GM19023 (cell line): ENCODE results near the gene SLC4A3.

Experiments used
- ATAC-seq: cut with Tn5 transposase; IDR thresholded peaks from one replicate; pipeline ENCODE4 v1.9.1; 2021; ENCODE audit warnings: mild to moderate bottlenecking, moderate library complexity; ENCODE audit not compliant: unreplicated experiment

SLC4A3 gene, protein sequence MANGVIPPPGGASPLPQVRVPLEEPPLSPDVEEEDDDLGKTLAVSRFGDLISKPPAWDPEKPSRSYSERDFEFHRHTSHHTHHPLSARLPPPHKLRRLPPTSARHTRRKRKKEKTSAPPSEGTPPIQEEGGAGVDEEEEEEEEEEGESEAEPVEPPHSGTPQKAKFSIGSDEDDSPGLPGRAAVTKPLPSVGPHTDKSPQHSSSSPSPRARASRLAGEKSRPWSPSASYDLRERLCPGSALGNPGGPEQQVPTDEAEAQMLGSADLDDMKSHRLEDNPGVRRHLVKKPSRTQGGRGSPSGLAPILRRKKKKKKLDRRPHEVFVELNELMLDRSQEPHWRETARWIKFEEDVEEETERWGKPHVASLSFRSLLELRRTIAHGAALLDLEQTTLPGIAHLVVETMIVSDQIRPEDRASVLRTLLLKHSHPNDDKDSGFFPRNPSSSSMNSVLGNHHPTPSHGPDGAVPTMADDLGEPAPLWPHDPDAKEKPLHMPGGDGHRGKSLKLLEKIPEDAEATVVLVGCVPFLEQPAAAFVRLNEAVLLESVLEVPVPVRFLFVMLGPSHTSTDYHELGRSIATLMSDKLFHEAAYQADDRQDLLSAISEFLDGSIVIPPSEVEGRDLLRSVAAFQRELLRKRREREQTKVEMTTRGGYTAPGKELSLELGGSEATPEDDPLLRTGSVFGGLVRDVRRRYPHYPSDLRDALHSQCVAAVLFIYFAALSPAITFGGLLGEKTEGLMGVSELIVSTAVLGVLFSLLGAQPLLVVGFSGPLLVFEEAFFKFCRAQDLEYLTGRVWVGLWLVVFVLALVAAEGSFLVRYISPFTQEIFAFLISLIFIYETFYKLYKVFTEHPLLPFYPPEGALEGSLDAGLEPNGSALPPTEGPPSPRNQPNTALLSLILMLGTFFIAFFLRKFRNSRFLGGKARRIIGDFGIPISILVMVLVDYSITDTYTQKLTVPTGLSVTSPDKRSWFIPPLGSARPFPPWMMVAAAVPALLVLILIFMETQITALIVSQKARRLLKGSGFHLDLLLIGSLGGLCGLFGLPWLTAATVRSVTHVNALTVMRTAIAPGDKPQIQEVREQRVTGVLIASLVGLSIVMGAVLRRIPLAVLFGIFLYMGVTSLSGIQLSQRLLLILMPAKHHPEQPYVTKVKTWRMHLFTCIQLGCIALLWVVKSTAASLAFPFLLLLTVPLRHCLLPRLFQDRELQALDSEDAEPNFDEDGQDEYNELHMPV

DNA sequence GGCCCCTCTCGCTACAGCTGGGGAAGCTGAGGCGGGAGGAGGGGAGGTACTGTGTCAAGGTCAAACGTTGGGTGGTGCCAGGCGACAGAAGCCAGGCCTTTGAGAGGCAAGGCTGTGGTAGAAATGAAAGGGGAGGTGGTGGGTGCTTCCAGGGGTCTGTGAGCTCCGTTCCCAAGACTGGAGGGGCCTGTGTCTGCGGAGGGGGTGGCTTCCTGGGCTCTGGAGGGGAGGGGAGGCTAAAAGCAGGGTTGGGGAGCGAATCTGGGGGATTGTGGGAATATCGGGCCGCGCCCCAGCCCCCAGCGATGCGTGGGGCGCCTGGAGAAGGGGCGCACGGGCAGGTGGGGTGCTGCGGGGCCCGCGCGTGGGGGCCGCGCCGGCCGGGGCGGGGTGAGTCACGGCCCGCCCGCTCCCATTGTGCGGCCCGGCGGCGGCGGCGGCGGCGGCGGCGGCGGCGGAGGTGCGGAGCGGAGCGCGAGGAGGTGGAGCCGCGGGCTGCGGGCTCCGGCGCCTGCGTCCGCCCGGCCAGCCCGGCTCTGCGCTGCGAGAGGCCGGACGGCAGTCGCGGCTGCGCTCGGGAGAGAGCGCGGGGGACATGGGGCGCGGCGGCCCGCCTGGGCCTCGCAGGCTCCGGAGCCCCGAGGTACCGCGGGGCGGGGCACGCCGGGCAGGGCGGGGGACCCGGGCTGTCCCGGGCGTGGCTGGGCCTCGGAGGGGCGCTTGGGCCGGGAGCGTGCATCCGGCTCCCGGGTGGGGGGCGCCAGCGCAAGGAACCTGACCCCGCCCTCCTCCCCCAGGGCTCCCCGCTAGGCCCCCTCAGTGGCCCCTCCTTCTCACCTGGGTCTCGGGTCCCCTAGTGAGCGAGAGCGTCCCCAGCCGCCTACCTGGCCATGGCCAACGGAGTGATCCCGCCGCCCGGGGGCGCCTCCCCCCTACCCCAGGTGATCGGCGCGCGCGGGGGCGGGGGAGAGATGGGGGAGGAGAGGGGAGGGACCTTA lies at the start of gene SLC4A3:
Gene SLC4A3 (plus strand): TSS at position 528 of the 998 bp plus-strand sequence. CDS start 363 bp downstream, at position 891.
- no peak for ATAC-seq

DNA sequence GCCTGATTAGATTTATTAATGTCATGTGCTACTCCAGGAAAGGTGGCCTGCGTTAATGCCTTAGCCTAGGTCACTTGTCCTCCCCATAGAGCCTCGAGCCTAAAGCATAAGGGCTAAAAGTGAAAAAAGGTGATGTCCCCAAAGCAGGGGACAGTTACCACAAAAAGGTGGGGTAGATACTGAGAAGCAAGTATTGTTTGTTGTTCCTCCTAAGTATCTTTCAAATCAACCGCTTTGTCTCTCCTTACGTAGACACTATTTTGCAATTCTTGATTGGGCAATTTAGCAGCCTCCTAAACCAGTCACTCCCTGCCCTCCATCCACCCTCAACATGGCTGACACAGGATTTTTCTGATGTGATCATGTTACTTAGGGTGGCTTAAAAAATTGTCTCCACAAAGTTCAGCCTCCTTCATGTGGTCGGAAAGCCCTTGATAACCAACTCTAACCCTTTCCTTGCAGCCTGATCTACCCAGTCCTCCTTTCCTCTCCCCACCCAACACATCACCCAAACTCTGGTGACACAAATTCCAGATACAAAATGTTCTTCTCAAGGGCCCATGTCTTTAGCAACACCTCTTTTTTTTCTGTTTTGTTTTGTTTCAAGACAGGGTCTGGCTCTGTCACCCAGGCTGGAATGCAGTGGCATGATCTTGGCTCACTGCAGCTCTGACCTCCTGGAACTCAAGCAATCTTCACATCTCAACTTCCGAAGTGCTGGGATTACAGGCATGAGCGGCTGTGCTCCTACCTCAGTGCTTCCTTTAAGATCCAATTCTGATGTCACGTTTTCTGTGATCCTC lies 48.4 kb upstream of the SLC4A3 start:
- ATAC-seq, result no peak

DNA sequence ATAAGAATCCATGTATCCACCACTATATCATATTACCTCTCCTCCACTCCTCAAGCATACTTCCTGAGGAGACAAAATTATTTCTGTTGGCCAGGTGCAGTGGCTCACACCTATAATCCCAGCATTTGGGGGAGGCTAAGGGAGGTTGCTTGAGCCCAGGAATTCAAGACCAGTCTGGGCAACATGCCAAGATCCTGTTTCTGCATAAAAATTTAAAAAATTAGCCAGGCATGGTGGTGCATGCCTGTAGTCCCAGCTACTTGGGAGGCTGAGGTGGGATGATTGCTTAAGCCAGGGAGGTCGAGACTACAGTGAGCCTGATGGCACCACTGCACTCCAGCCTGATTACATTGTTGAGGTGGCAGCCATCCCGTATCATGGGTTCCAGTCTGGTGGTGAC lies 46.1 kb upstream of the SLC4A3 start:
- ATAC-seq, result no peak

DNA sequence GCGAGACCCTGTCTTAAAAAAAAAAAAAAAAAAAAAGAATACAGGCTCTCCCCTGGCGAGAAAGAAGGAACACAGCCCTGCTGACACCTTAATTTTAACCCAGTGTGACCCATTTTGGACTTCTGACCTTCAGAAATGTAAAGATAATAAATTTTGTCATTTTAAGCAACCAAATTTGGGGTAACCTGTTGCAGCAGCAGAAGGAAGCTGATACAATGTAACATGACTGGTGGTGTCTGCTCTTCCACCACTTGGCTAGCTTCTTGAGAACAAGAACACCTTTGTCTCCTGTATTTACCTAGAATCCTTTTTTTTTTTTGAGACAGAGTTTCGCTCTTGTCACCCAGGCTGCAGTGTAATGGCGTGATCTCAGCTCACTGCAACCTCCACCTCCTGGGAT lies 36.3 kb upstream of the SLC4A3 start:
- no peak for ATAC-seq

DNA sequence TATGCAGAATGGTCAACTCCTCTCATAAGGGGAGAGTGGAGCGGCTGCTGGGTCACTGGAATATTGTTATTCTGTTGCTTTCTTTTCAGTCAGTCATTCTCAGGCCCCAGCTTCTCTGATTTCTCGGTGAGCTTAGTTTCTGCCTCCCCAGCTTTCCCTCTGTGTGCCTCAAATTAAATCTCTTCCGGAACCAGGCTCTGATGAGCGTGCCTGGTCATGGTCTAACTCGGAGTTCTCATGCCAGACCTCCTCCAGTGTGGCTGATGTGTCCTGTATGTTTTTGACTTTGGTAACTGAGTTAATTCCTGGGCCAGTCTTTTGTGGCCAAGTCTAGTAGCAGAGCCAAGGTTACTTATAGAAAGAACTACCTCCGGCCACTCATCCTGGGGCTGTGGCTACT lies 34.7 kb upstream of the SLC4A3 start:
- ATAC-seq, result no peak

DNA sequence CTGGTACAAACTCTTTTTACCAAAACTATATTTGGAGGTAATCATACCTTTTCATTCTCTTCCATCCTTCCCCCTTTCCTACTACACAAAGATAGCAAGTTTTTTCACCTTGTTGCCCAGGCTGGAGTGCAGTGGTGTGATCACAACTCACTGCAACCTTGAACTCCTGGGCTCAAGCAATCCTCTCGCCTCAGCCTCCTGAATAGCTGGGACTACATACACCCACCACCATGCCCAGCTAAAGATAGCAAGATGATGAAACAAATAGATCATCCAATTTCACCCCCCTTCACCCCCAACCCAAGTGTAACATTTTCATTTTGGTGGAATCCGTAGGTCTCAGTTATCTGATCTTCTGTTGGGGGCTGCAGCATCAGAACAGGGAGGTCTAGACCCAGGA lies 34.3 kb upstream of the SLC4A3 start:
- ATAC-seq, result no peak

DNA sequence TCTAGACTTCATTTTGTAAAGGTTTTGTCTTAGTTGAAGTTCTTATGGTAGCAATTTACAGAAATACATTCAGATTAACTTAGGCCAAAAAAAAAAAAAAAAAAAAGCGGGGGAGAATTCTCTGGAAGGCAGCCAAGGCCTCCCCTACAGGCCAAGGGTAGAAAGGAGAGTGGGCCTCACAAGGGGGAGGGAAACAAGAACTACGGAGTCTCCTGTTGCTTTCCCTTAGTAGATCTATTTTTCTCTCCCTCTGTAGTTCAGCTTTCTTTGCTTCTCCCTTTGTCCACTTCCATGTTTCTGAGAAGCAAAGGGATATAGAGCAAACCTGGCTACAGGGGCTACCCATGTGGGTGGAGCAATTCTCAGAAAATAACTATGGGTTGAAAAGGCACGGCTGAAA lies 32.2 kb upstream of the SLC4A3 start:
- no peak for ATAC-seq

DNA sequence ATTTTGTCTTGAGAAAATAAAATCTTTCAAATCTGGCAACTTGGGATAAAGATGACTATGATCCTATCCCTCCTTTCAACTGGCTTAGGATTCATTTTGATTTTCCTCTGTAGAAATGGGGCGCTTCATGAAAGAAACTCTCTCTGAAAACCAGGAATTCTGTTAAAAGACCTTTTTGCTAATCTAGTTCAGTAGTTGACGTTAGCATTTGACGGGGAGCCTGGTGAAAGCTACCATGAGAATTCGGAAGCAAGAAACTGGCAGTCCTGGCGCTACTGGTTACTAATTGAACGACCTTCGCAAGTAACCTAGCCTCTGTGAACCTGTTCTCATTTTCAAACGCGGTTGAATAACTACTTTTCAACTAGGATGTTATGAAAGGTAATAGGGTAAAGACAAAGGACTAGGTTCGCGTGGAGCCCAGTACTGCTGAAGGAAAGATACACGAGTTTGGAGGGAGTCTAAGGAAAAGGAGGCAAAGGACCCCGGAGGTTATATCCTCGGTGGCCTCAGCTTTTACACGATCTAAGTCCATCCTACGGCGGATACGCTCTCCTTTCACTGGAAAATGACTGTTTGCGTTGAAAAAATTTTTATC lies 30.4 kb upstream of the SLC4A3 start:
- ATAC-seq, result no peak

DNA sequence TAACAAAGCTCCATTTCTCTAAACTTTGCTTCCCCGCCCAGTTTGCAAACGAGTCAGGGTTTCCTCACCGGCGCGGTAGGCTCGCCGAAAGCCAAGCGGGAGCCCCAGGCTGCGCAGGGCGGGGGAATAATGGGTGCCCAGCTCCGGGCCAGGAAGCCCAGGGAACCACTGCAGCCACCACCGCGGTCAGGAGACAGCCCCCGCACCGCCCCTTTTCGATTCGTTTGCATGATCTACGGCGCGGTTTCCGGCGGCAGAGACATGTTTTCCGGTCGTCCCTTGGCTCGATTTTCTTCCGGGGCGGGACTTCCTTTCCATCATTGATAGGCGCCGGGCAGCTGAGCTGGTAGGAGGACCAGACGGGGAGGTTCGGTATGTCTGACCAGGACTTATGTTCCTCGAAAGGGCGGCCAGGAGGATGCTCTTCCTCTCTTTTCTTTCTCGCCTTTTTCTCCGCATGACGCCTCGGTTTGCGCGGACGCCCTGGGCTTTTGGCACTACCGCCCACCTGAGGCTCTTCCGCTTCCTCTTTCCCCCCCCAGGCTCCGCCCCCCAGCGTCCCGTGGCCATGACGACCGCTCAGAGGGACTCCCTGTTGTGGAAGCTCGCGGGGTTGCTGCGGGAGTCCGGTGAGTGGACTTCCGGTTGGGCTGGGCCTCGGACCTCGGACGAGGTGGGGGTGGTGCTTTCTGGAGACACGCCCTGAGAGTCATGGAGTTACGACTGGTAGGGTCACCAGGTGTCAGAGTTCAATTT lies 29.7 kb upstream of the SLC4A3 start, which contains the start of gene STK11IP:
Gene STK11IP (plus strand): TSS at position 306 of the 756 bp plus-strand sequence. CDS start 263 bp downstream, at position 569.
- ATAC-seq, result peak; percentile 93

DNA sequence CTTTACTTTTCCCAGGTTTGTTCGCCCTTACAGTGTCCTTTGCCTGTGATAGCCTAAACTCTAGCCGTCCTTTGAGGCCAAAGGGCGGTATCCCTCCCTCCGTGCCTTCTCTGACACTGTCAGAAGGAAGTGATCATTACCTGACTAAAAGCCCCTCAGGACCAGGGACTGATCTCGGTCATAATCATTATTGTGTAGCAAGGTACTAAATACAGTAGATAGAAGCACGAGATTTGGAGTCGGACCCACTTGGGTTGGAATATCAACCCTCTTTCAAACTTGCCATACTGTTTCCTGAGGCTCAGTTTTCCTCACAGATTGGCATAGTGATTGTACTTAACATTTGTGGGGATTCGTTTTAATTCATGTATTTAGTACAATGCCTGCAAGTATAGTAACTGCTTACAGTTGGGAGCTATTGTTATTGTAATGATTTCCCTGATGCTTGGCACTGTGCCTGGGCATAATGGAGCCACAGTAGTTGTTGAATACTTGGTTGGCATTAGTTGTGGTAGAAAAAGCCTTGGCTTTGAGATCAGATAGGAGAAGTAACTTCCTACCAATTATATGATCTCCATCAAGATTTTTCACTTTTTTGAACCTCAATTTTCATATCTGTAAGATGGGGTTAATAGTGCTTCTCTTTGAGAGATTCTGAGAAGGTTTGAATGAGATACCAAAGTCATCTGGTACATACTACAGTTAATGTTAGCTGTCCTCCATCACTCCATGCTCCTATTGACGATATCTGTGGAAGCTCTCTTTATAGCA lies 28.9 kb upstream of the SLC4A3 start:
- ATAC-seq, result no peak

DNA sequence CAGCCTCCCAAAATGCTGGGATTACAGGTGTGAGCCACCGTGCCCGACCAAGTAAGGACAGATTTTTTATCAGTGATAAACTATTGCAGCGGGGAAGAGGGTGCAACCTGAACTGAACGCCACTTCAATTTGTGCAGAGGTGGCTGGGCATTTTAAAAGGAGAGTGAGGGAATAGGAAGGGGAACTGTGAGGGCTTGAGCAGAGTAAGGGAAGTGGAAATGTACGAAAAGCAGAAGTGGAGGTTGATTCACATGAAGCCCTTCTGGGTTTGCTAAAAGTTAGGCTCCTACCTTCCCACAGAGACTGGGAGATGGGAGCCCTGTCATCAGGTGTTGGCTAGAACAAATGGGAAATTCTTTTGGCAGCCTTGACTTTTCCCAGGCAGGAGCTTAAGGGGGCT lies 23.7 kb upstream of the SLC4A3 start:
- ATAC-seq, result no peak

DNA sequence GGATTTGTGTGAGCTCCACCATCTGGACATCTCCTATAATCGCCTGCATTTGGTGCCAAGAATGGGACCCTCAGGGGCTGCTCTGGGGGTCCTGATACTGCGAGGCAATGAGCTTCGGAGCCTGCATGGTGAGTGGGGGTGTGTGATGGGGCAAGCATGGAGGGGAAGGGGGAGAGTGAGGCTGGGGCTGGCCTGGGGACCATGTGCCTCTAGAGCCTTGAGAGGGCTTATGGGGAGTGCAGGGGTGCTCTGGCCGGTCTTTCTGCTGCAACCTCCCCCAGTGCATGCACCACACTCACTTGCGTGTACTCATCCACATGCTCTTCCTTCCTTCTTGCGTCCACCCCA lies 21.8 kb upstream of the SLC4A3 start:
- no peak for ATAC-seq

DNA sequence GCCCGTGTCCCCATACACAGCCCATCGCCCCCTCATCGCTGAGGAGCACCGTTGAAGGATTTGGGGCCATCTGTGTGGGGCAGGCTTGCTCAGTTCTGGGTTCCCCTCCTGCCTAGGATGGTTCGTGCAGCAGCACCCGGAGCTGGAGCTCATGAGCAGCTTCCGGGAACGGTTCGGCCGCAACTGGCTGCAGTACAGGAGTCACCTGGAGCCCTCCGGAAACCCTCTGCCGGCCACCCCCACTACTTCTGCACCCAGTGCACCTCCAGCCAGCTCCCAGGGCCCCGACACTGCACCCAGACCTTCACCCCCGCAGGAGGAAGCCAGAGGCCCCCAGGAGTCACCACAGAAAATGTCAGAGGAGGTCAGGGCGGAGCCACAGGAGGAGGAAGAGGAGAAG lies 19.5 kb upstream of the SLC4A3 start:
- no peak for ATAC-seq

DNA sequence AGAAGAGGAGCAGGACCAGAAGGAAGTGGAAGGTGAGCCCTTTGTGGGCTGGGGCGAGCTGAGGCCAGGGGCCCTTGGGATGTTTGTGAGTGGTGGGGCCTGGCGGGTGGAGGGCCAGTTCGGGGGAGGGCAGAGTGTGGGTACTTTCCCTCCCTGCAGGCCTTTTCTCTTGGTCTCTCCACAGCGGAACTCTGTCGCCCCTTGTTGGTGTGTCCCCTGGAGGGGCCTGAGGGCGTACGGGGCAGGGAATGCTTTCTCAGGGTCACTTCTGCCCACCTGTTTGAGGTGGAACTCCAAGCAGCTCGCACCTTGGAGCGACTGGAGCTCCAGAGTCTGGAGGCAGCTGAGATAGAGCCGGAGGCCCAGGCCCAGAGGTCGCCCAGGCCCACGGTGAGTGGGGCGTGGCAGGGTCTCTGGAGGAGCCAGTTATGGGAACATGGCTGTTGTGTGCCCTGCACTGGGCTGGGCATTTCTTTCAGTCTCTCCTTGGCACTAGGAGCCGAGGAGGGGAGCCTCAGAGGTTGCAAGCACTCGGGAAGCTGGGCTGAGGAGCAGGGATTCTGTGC lies 18.9 kb upstream of the SLC4A3 start:
- ATAC-seq, result no peak

DNA sequence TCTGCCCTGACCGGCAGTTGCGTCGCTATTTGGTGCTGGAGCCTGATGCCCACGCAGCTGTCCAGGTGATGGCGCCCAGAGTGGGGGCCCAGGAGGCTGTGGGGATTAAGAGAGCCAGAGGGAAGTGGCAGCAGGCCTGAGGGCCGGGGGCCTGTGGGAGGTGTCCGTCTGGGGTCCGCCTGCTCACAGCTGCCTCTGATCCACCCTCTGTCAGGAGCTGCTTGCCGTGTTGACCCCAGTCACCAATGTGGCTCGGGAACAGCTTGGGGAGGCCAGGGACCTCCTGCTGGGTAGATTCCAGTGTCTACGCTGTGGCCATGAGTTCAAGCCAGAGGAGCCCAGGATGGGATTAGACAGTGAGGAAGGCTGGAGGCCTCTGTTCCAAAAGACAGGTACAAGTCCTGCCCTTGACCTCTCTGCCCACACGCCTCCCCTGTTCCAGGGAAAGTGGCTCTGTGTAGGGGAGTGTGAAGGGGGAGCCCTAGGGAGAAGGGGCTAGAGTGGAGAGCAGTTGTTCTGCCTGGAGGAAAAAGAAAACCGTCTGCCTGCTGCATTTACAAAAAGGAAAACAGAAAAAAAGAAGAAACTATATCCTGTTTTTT lies 18.2 kb upstream of the SLC4A3 start:
- ATAC-seq, result no peak

DNA sequence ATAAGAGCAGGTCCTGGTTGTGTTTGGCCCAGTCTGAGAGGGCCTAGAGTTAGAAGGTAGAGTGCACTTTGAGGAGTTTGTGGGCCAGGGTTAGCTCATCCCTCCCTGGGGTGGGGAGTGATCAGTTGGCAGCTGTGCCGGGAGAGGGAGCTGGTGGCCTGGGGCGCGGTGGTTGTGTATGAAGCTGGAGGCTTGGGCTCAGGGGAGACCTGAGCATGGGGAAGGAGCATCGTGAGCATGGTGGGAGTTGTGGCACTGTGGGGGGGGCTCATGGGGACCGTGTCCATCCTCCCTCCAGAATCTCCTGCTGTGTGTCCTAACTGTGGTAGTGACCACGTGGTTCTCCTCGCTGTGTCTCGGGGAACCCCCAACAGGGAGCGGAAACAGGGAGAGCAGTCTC lies 16.1 kb upstream of the SLC4A3 start:
- no peak for ATAC-seq
